ENCODE results near the gene HSPA6. TPM values are rescaled to one million over a fixed set of nuclear protein-coding genes. Genes with fewer than 3 reads are reported as not detected.

Gene HSPA6
- total and polyA plus RNA-seq, 2 experiments from 2014 or later = not detected

GRCh38 chr1:161503394-161503748 lies 21.0 kb upstream of the HSPA6 start:
- peaks cover 4% of the 10 kb centered on the region; the same call in 1 of the 2 replicates for H3K4me1 ChIP-seq (ENCODE audit: insufficient read depth)
- no peaks in the 10 kb centered on the region for H3K9me2 ChIP-seq (ENCODE audit: insufficient read depth)
- H3F3A ChIP-seq (replicated peaks; ENCODE audit: low read depth) = no peaks in the 10 kb centered on the region
- H4K20me1 ChIP-seq (replicated peaks; ENCODE audit: insufficient read depth) = no peaks in the 10 kb centered on the region
- H3K4me3 Mint-ChIP-seq = no peak overlapping the region
- H3K27me3 Mint-ChIP-seq (ENCODE audit: insufficient read depth, low read depth, poor library complexity) = peaks cover 6% of the 10 kb centered on the region
- DNase-seq (ENCODE audit: low spot score) (no peak), ATAC-seq (no peak)
- no peaks in the 10 kb centered on the region for H3K27me3 ChIP-seq (ENCODE audit: insufficient read depth)
- H2AFZ ChIP-seq = no peak overlapping the region
- no peaks in the 10 kb centered on the region for H3K79me2 ChIP-seq (replicated peaks; ENCODE audit: insufficient read depth)
- no peak overlapping the region for H3K27ac ChIP-seq (ENCODE audit: low read depth)
- no peak overlapping the region for H3K27ac Mint-ChIP-seq
- no peaks in the 10 kb centered on the region for H3K36me3 Mint-ChIP-seq (ENCODE audit: low read depth)
- H3K4me2 ChIP-seq = no peak overlapping the region
- H3K4me3 ChIP-seq = no peak overlapping the region
- TF ChIP-seq REST (IDR thresholded peaks at IDR 0.05; ENCODE audit: unreplicated experiment) (no peak), JUNB (IDR thresholded peaks at IDR 0.05; ENCODE audit: unreplicated experiment) (no peak), EZH2 (IDR thresholded peaks at IDR 0.05; ENCODE audit: low read depth, unreplicated experiment) (no peak), NANOG (IDR thresholded peaks at IDR 0.05; ENCODE audit: borderline replicate concordance) (no peak), EZH2phosphoT487 (IDR thresholded peaks at IDR 0.05; ENCODE audit: unreplicated experiment) (no peak), POLR2AphosphoS5 (IDR thresholded peaks at IDR 0.05; ENCODE audit: low read depth) (no peak), STAT1 (IDR thresholded peaks at IDR 0.05; ENCODE audit: unreplicated experiment) (no peak), ZNF331 (CRISPR knock-in tag; IDR thresholded peaks at IDR 0.05; ENCODE audit: low read depth) (no peak), CREB1 (CRISPR knock-in tag; IDR thresholded peaks at IDR 0.05; ENCODE audit: low read depth) (no peak), ZNF114 (CRISPR knock-in tag; IDR thresholded peaks at IDR 0.05) (no peak)
- TF ChIP-seq, protein P1, sequence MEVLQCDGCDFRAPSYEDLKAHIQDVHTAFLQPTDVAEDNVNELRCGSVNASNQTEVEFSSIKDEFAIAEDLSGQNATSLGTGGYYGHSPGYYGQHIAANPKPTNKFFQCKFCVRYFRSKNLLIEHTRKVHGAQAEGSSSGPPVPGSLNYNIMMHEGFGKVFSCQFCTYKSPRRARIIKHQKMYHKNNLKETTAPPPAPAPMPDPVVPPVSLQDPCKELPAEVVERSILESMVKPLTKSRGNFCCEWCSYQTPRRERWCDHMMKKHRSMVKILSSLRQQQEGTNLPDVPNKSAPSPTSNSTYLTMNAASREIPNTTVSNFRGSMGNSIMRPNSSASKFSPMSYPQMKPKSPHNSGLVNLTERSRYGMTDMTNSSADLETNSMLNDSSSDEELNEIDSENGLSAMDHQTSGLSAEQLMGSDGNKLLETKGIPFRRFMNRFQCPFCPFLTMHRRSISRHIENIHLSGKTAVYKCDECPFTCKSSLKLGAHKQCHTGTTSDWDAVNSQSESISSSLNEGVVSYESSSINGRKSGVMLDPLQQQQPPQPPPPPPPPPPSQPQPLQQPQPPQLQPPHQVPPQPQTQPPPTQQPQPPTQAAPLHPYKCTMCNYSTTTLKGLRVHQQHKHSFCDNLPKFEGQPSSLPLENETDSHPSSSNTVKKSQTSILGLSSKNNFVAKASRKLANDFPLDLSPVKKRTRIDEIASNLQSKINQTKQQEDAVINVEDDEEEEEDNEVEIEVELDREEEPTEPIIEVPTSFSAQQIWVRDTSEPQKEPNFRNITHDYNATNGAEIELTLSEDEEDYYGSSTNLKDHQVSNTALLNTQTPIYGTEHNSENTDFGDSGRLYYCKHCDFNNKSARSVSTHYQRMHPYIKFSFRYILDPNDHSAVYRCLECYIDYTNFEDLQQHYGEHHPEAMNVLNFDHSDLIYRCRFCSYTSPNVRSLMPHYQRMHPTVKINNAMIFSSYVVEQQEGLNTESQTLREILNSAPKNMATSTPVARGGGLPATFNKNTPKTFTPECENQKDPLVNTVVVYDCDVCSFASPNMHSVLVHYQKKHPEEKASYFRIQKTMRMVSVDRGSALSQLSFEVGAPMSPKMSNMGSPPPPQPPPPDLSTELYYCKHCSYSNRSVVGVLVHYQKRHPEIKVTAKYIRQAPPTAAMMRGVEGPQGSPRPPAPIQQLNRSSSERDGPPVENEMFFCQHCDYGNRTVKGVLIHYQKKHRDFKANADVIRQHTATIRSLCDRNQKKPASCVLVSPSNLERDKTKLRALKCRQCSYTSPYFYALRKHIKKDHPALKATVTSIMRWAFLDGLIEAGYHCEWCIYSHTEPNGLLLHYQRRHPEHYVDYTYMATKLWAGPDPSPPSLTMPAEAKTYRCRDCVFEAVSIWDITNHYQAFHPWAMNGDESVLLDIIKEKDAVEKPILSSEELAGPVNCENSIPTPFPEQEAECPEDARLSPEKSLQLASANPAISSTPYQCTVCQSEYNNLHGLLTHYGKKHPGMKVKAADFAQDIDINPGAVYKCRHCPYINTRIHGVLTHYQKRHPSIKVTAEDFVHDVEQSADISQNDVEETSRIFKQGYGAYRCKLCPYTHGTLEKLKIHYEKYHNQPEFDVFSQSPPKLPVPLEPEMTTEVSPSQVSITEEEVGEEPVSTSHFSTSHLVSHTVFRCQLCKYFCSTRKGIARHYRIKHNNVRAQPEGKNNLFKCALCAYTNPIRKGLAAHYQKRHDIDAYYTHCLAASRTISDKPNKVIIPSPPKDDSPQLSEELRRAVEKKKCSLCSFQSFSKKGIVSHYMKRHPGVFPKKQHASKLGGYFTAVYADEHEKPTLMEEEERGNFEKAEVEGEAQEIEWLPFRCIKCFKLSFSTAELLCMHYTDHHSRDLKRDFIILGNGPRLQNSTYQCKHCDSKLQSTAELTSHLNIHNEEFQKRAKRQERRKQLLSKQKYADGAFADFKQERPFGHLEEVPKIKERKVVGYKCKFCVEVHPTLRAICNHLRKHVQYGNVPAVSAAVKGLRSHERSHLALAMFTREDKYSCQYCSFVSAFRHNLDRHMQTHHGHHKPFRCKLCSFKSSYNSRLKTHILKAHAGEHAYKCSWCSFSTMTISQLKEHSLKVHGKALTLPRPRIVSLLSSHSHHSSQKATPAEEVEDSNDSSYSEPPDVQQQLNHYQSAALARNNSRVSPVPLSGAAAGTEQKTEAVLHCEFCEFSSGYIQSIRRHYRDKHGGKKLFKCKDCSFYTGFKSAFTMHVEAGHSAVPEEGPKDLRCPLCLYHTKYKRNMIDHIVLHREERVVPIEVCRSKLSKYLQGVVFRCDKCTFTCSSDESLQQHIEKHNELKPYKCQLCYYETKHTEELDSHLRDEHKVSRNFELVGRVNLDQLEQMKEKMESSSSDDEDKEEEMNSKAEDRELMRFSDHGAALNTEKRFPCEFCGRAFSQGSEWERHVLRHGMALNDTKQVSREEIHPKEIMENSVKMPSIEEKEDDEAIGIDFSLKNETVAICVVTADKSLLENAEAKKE (CRISPR knock-in tag; IDR thresholded peaks at IDR 0.05) = no peak
- TF ChIP-seq, protein P2, sequence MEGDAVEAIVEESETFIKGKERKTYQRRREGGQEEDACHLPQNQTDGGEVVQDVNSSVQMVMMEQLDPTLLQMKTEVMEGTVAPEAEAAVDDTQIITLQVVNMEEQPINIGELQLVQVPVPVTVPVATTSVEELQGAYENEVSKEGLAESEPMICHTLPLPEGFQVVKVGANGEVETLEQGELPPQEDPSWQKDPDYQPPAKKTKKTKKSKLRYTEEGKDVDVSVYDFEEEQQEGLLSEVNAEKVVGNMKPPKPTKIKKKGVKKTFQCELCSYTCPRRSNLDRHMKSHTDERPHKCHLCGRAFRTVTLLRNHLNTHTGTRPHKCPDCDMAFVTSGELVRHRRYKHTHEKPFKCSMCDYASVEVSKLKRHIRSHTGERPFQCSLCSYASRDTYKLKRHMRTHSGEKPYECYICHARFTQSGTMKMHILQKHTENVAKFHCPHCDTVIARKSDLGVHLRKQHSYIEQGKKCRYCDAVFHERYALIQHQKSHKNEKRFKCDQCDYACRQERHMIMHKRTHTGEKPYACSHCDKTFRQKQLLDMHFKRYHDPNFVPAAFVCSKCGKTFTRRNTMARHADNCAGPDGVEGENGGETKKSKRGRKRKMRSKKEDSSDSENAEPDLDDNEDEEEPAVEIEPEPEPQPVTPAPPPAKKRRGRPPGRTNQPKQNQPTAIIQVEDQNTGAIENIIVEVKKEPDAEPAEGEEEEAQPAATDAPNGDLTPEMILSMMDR (conservative IDR thresholded peaks at IDR 0.05; ENCODE audit: low read depth in 2 of 2) = no peak
- TF ChIP-seq, protein P3, sequence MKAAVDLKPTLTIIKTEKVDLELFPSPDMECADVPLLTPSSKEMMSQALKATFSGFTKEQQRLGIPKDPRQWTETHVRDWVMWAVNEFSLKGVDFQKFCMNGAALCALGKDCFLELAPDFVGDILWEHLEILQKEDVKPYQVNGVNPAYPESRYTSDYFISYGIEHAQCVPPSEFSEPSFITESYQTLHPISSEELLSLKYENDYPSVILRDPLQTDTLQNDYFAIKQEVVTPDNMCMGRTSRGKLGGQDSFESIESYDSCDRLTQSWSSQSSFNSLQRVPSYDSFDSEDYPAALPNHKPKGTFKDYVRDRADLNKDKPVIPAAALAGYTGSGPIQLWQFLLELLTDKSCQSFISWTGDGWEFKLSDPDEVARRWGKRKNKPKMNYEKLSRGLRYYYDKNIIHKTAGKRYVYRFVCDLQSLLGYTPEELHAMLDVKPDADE (IDR thresholded peaks at IDR 0.05) = no peak
- H3K4me1 Mint-ChIP-seq = peaks cover 16% of the 10 kb centered on the region
- H3K36me3 ChIP-seq (ENCODE audit: insufficient read depth) = no peaks in the 10 kb centered on the region
- H3K9me3 Mint-ChIP-seq = no peaks in the 10 kb centered on the region

All from GM23338 (cell line).